GM12873 (cell line): ENCODE data around the gene CNRIP1.
A peak's percentile ranks its signal among the peaks of the same experiment; 100 is the strongest.

Source experiments
- TF ChIP-seq, protein P1 (sequence below): IDR thresholded peaks from 2 replicates; pipeline ENCODE4 v1.5.1; 2012; ENCODE audit warnings: low read depth, mild to moderate bottlenecking, moderate library complexity, low read length, control low read depth; ENCODE audit not compliant: insufficient read depth; ENCODE audit errors: missing control alignments

The CNRIP1 gene

DNA sequence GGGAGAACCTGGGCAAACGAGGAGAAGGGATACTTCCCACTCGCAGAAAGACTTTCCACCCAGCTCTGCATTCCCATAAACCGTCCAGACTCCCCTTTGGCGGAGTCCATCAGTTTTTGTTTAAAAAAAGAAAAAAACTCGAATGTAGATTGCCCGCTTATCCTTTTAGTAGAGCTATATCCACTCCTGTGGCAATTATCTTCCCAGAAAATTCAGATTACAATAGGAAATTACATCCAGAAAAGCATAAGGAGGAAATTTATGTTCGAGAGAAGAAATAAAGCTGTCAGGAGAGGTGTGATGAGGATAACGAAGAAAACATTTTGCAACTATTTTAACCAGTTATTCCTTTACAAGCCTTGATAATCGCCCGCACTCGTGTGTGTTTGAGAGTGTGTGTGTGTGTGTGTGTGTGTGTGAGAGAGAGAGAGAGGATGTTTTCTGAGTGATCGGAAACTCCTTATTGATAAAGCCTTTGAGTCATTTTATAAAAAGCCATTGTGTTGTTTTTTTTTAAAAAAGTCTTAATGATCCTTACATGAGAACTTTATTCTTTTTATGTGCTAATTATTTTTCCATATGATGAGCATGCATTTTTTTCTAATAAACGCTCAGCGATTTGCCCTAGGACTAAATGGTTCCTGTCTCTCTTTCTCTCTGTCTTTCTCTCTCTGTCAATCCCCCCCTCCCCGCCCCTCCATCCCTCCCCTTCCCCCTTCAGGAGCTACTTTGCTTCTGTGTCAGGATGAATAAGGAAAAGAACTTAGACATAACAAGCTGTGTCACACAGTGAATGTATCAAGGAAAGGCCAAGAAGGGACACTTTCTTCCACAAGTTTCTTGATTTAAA lies 66.3 kb downstream of the CNRIP1 start:
- TF ChIP-seq, protein P1, sequence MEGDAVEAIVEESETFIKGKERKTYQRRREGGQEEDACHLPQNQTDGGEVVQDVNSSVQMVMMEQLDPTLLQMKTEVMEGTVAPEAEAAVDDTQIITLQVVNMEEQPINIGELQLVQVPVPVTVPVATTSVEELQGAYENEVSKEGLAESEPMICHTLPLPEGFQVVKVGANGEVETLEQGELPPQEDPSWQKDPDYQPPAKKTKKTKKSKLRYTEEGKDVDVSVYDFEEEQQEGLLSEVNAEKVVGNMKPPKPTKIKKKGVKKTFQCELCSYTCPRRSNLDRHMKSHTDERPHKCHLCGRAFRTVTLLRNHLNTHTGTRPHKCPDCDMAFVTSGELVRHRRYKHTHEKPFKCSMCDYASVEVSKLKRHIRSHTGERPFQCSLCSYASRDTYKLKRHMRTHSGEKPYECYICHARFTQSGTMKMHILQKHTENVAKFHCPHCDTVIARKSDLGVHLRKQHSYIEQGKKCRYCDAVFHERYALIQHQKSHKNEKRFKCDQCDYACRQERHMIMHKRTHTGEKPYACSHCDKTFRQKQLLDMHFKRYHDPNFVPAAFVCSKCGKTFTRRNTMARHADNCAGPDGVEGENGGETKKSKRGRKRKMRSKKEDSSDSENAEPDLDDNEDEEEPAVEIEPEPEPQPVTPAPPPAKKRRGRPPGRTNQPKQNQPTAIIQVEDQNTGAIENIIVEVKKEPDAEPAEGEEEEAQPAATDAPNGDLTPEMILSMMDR, result no peak

DNA sequence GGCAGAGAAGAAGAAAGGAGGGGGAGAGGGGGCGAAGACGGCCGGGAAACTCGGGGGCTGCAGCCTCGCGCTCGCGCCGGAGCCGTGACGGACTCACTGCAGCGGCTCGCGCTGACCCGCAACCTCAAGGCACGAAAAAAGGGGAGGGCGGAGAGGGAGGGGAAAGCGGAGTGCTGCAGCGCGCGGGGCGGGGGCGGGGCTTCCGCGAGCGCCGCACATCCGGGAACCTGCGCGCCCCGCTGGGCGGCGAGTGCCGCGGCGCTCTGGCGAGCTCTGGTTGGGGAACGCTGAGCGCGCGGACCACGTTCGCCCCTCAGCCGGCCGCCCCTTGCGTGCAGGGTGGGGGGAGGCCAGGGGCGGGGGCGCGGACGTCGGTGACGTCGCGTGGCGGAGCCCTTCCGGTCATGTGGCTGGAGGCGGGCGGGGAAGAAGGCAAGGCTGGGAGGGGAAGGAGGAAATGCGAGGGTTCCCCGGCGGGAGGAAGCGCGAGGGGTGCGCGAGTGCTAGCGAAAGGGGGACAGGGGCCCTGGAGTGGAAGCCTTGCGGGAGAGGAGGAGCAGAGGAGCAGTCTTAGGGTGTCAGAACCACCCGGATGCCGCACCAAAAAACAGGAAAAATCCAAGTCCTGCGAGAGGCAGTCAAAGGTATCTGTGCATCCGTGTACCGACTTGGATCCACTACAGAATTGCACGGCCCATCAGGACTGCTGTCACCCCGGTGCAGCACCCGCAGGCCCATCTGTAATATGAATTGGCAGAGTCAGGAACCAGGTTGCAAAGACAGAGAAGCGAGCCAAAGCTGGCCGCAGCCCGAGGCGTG lies 67.1 kb downstream of the CNRIP1 start, which contains the start of gene PPP3R1:
Gene PPP3R1 (minus strand): TSS at position 133 of the 819 bp plus-strand sequence. CDS start 405 bp downstream, outside the sequence.
- TF ChIP-seq, protein P1, result no peak

DNA sequence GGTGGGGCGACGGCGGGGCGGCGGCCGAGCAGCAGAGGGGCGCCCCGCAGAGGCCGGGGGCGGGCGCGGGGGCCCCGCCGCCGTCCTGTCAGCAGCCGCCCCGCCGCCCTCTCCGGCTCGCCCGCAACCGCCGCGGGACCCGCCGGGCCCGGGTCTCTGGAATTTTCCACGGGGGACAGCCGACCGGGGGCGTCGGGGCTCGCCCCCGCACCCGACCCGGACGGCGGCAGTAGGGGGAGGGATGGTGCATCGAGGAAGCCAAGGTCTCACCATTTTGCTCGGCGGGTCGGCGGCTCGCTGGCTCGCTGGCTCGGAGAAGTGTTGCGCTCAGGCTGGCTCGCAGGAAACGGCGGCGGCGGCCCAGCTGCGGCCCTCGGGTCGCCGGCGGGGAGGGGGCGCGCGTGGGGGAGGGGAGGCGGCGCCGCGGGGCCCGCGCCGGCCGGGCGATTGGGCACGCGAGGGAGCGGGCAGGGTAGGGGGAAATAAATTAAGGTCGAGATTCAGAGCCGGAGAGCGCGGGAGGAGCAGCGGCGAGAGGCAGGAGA lies 67.8 kb downstream of the CNRIP1 start:
- TF ChIP-seq, protein P1, result no peak

GRCh38 chr2:68251187-68251854 lies 68.4 kb downstream of the CNRIP1 start:
- TF ChIP-seq, protein P1, result peak; percentile 79

GRCh38 chr2:68250652-68251186 lies 69.0 kb downstream of the CNRIP1 start:
- TF ChIP-seq, protein P1, result no peak

- TF ChIP-seq, protein P1, result no peak
Measured at GRCh38 chr2:68250196-68250595, 69.6 kb downstream of the CNRIP1 start.

DNA sequence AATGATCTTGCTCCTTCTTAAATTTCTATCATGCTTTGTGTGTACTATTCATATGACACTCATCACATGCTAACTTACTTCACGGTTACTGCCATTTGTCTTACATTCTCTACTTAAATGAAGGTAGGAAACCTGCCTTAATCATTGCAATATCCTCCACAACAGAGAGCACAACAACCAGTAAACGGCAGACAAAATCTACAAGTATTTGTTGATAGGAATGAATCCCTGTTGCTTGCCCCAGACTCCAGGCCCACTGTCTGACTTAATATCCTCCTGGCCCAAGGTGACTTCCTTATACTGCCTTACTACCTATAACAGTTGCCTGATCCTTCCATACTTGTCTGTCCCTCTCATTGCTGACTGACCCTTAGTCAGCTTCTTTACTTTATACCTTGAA lies 70.9 kb downstream of the CNRIP1 start:
- TF ChIP-seq, protein P1, result no peak
